T-cell (primary cell): ENCODE results near the gene CD163. TPM values are rescaled to one million over a fixed set of nuclear protein-coding genes. Genes with fewer than 3 reads are reported as not detected.

Experiments used
- ATAC-seq, 4 experiments: fragments of 200-7000 bp in 3 of 4; fragments of 150-1000 bp in 1 of 4; cut with Tn5 transposase; replicated peaks in 1 of 4; 1 replicate in 3 of 4; 2 replicates in 1 of 4; pipeline ENCODE4 v1.10.0; 2021; ENCODE audit warnings: moderate library complexity in 3 of 4, mild to moderate bottlenecking in 2 of 4, moderate number of reproducible peaks in 1 of 4
- CTCF ChIA-PET, 2 donors: fragments of 300-600 bp; sonication (Branson Sonifier 250); formaldehyde crosslinking; loops; one replicate each; lab custom pipeline; 2022; ENCODE audit warnings: antibody characterized with exemption in 2 of 2; lab: Charles Lee
- POLR2A ChIA-PET, 2 donors: fragments of 300-600 bp; sonication (Branson Sonifier 250); formaldehyde crosslinking; loops; one replicate each; lab custom pipeline; 2022; ENCODE audit warnings: antibody characterized with exemption in 2 of 2; lab: Charles Lee
- DNase-seq, 35 experiments: peaks; one replicate each; pipeline versions ENCODE4 v3.0.0 to v3.0.0-alpha.2; 2013 to 2023
- H3K27ac ChIP-seq: one replicate; pipeline ENCODE4 v1.5.1; 2013; ENCODE audit warnings: low read length
- H3K27me3 ChIP-seq, 2 experiments: replicated peaks in 1 of 2; 1 replicate in 1 of 2; 2 replicates in 1 of 2; pipeline versions ENCODE4 v1.6.1 to v1.7.0; 2013; ENCODE audit warnings: low read length in 1 of 2, mixed read lengths in 1 of 2; ENCODE audit not compliant: control insufficient read depth in 2 of 2, insufficient read depth in 2 of 2; ENCODE audit errors: extremely low read depth in 1 of 2
- H3K36me3 ChIP-seq, 2 donors: 1 replicate in 1 of 2; 2 replicates in 1 of 2; pipeline versions ENCODE4 v1.6.1 to v1.7.0; 2013; ENCODE audit warnings: low read length in 1 of 2; ENCODE audit not compliant: control insufficient read depth in 2 of 2, insufficient read depth in 1 of 2; ENCODE audit errors: extremely low read depth in 1 of 2
- H3K4me1 ChIP-seq, 2 experiments: 1 replicate in 1 of 2; 2 replicates in 1 of 2; pipeline versions ENCODE4 v1.6.1 to v1.7.0; 2013; ENCODE audit warnings: low read length in 2 of 2, mixed read lengths in 1 of 2; ENCODE audit not compliant: insufficient read depth in 2 of 2, control insufficient read depth in 1 of 2; ENCODE audit errors: extremely low read depth in 1 of 2
- H3K4me3 ChIP-seq, 2 donors: 1 replicate in 1 of 2; 2 replicates in 1 of 2; pipeline versions ENCODE4 v1.5.1 to v1.7.0; 2013; ENCODE audit warnings: mild to moderate bottlenecking in 2 of 2, low read length in 1 of 2, moderate library complexity in 1 of 2; ENCODE audit not compliant: control insufficient read depth in 1 of 2; ENCODE audit errors: extremely low read depth in 1 of 2
- H3K9me3 ChIP-seq: 2 replicates; pipeline ENCODE4 v1.7.0; 2013
- H3K27ac Mint-ChIP-seq, 2 donors: one replicate each; pipeline ENCODE4 v1.8.0; 2020 to 2021; ENCODE audit warnings: mild to moderate bottlenecking in 2 of 2, mixed read lengths in 2 of 2
- H3K27me3 Mint-ChIP-seq, 2 donors: one replicate each; pipeline ENCODE4 v1.8.0; 2021 to 2022; ENCODE audit warnings: mixed read lengths in 2 of 2
- H3K36me3 Mint-ChIP-seq: one replicate; pipeline ENCODE4 v1.8.0; 2021; ENCODE audit warnings: mixed read lengths
- H3K4me1 Mint-ChIP-seq, 3 donors: one replicate each; pipeline ENCODE4 v1.8.0; 2020 to 2022; ENCODE audit warnings: mixed read lengths in 3 of 3, mild to moderate bottlenecking in 1 of 3
- H3K4me3 Mint-ChIP-seq, 3 donors: one replicate each; pipeline ENCODE4 v1.8.0; 2020 to 2022; ENCODE audit warnings: mild to moderate bottlenecking in 3 of 3, mixed read lengths in 3 of 3, moderate library complexity in 3 of 3
- H3K9me3 Mint-ChIP-seq, 3 donors: one replicate each; pipeline ENCODE4 v1.8.0; 2020 to 2022; ENCODE audit warnings: mixed read lengths in 3 of 3
- WGBS: methylation state at CpG from one replicate; pipeline ENCODE4 v1.1.5; 2013; ENCODE audit warnings: missing lambda C conversion rate; ENCODE audit not compliant: insufficient coverage; 5-methylcytosine and 5-hydroxymethylcytosine counted together
- total RNA-seq, 35 experiments: library from RNA in 6 of 35; stranded (reverse) in 6 of 35; fragments of 120-200 nt in 1 of 35; gene quantifications; one replicate each; pipeline versions ENCODE4 v1.2.1 to v1.2.4 and lab custom pipeline; 2013 to 2026

The CD163 gene
- total RNA-seq, 5 donors from 2014 or later (not counting 1 experiment from before 2014, with no cell fraction given), result 0.33 to 1.2 (median 0.73) TPM

DNA sequence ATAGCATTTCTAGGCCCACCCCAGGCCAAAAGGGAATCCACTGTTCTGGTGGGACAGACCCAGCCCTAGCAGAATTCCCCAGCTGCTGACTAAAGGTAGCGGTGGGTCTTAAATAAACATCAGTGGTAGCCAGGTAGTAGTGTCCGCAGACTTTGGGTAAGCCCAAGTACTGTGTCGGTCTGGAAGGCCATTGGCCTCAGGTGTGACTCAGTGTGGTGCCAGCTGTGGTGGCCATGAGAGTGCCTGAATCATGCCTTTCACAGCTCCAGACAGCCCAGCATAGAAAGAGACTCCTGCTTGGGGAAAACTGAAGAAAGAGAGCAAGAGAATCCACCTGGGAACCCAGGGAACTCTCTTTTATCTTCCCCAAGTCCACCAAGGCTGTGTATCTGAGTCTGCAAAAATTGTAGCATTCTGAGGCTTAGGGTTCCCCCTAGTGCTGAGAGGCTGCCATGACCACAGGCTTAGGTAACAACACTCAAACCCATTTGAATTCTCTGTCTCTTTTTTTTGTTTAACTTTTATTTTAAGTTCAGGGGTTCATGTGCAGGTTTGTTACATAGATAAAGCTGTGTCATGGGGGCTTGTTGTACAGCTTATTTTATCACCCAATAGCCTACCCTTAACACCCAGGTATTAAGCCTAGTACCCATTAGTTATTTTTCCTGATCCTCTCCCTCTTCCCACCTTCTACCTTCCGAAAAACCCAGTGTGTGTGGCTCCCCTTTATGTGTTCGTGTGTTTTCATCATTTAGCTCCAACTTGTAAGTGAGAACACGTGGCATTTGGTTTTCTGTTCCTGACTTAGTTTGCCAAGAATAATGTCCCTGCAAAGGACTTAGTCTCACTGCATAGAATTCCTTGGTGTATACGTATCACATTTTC lies 43.0 kb downstream of the CD163 start:
- H3K4me1 Mint-ChIP-seq, result no peaks in the 10 kb centered on the region
- H3K9me3 Mint-ChIP-seq, result peaks cover 0 to under 1% (median 0%) of the 10 kb centered on the region in 3 donors
- Histone ChIP-seq H3K27me3 (no peaks in the 10 kb centered on the region), H3K4me3 (no peak overlapping the region), H3K36me3 (no peaks in the 10 kb centered on the region), H3K4me1 (no peaks in the 10 kb centered on the region), H3K9me3 (no peaks in the 10 kb centered on the region), H3K27ac (no peak overlapping the region)
- no peak overlapping the region for H3K27ac Mint-ChIP-seq
- POLR2A ChIA-PET, result interaction anchor here in 1 of 2 donors (0.6 kb wide), 1 partner anchor 349 kb away, joined by 3 read pairs; no protein-coding TSS in a partner anchor
- ATAC-seq (peak; percentile 66 to 77 (median 72)), DNase-seq (peak in 29 of 35 experiments; percentile 9 to 69 (median 37))
- no peaks in the 10 kb centered on the region for H3K36me3 Mint-ChIP-seq
- peaks cover 2 to 14% of the 10 kb centered on the region in 2 donors for H3K27me3 Mint-ChIP-seq
- CTCF ChIA-PET, result interaction anchor here (0.6 to 1.3 kb wide), 6 partner anchors 19 to 348 kb away, joined by 3 to 4 read pairs (median 3); no protein-coding TSS in a partner anchor
- WGBS, result 68% methylated on average over 4 of the region's 7 CpGs
- H3K4me3 Mint-ChIP-seq, result no peak overlapping the region

DNA sequence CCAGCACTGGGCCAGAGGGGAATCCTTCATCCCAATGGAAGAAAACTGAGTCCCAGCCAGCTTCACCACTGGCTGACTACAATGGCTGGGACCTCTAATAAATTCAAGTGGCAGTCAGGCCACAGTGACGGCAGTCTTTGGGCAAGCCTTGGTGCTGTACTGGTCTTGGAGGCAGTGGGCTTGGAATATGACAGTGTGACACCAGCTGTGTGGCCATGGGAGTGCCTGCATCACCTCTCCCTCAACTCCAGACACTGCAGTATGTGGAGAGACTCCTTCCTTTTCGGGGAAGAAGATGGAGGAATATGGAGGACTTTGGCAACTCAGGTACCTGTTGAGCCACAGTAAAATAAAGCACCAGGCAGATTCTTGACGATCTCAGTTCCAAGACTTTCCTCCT lies 43.6 kb downstream of the CD163 start:
- no peak overlapping the region for H3K4me3 Mint-ChIP-seq
- H3K36me3 ChIP-seq, result no peaks in the 10 kb centered on the region
- peaks cover 0 to 11% of the 10 kb centered on the region in 2 donors for H3K27me3 Mint-ChIP-seq
- no peak overlapping the region for H3K27ac Mint-ChIP-seq
- ATAC-seq, result no peak
- CTCF ChIA-PET, result interaction anchor here (0.5 to 1.3 kb wide), 2 partner anchors 179 to 250 kb away, joined by 4 read pairs; no protein-coding TSS in a partner anchor
- DNase-seq, result no peak
- WGBS, result 75% methylated on average over 1 of the region's 3 CpGs
- no peak overlapping the region for H3K4me3 ChIP-seq
- H3K4me1 Mint-ChIP-seq, result no peaks in the 10 kb centered on the region
- H3K9me3 ChIP-seq, result no peaks in the 10 kb centered on the region
- no peak overlapping the region for H3K27ac ChIP-seq
- no peaks in the 10 kb centered on the region for H3K9me3 Mint-ChIP-seq
- H3K36me3 Mint-ChIP-seq, result no peaks in the 10 kb centered on the region
- no peaks in the 10 kb centered on the region for H3K4me1 ChIP-seq
- POLR2A ChIA-PET, result no interaction called here
- no peaks in the 10 kb centered on the region for H3K27me3 ChIP-seq

DNA sequence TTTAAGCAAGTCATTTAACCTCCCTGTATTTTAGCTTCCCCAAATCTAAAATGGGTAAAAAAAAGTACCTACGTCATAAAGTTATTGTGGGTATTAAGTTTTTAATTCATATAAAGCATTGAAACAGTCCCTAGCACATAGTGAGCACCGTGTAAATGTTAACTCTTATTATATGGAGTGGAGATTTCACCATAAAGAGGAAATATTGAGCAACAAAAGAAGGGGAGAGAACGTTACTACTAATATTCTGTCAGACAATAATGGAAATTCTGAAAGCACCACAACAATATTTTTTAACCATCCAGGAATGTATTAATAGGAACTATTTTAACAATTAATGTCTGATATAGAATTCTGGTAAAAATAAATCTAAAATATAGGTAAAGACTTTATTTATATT lies 51.8 kb downstream of the CD163 start:
- H3K4me3 Mint-ChIP-seq, result no peak overlapping the region
- H3K27ac Mint-ChIP-seq, result no peak overlapping the region
- peaks cover 0 to 5% (median 0%) of the 10 kb centered on the region in 3 donors for H3K9me3 Mint-ChIP-seq
- Histone ChIP-seq H3K27ac (no peak overlapping the region), H3K27me3 (peaks cover 0 to 2% of the 10 kb centered on the region in 2 experiments), H3K9me3 (no peaks in the 10 kb centered on the region), H3K36me3 (no peaks in the 10 kb centered on the region), H3K4me1 (no peaks in the 10 kb centered on the region), H3K4me3 (no peak overlapping the region)
- H3K4me1 Mint-ChIP-seq, result no peaks in the 10 kb centered on the region
- ATAC-seq (no peak), DNase-seq (no peak)
- no CpG with 5 or more reads among the region's 3 CpGs for WGBS
- CTCF ChIA-PET, result no interaction called here
- no peaks in the 10 kb centered on the region for H3K36me3 Mint-ChIP-seq
- POLR2A ChIA-PET, result no interaction called here
- H3K27me3 Mint-ChIP-seq, result peaks cover 3 to 6% of the 10 kb centered on the region in 2 donors

DNA sequence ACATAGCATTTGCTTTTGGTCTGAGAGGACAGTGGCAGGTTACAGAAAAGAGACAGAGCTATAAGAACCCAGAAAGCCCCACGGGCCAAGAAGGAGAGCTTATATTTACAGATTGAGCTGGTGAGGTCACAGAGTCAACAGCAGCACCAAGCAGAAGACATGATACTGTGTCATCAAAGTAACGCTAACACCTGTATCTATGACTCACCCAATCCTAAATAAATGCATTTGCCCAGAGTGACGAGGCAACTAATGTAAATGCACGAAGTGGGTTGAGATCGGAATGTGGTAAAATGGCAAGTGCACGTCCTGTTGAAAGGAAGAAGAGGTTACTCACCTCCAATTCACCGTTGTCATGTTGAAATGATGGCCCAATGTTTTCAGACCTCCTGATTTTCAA lies 52.9 kb downstream of the CD163 start:
- Mint-ChIP-seq H3K27me3 (peaks cover 3 to 6% of the 10 kb centered on the region in 2 donors), H3K4me3 (no peak overlapping the region), H3K27ac (no peak overlapping the region), H3K4me1 (no peaks in the 10 kb centered on the region), H3K9me3 (peaks cover 0 to 5% (median 0%) of the 10 kb centered on the region in 3 donors), H3K36me3 (no peaks in the 10 kb centered on the region)
- H3K36me3 ChIP-seq, result no peaks in the 10 kb centered on the region
- H3K27me3 ChIP-seq, result peaks cover 0 to 2% of the 10 kb centered on the region in 2 experiments
- POLR2A ChIA-PET, result no interaction called here
- no CpG with 5 or more reads among the region's 7 CpGs for WGBS
- no peak for ATAC-seq
- no peaks in the 10 kb centered on the region for H3K4me1 ChIP-seq
- H3K4me3 ChIP-seq, result no peak overlapping the region
- CTCF ChIA-PET, result no interaction called here
- no peak for DNase-seq
- no peak overlapping the region for H3K27ac ChIP-seq
- H3K9me3 ChIP-seq, result no peaks in the 10 kb centered on the region

DNA sequence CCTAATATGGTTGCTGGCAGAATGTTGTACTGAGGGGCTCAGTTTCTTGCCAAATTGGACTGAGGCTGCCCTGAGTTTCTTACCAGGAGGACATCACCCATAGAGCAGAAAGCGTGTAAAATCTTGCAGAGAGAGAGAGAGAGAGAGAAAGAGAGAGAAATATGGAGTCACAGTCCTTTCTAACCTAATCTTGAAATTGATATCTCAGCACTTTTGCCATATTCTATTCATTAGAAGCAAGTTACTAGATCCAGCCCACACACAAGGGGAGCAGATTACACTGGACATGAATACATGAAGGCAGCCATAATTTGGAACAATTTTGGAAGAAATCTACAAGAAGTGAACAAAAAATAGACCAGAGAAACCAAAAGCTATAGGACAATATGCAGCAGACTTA lies 55.5 kb downstream of the CD163 start:
- no peak overlapping the region for H3K27ac Mint-ChIP-seq
- no peak overlapping the region for H3K4me3 Mint-ChIP-seq
- CTCF ChIA-PET, result no interaction called here
- Histone ChIP-seq H3K27ac (no peak overlapping the region), H3K36me3 (no peaks in the 10 kb centered on the region), H3K9me3 (no peaks in the 10 kb centered on the region), H3K27me3 (peaks cover 0 to 2% of the 10 kb centered on the region in 2 experiments), H3K4me3 (no peak overlapping the region), H3K4me1 (no peaks in the 10 kb centered on the region)
- no peaks in the 10 kb centered on the region for H3K9me3 Mint-ChIP-seq
- H3K27me3 Mint-ChIP-seq, result peaks cover 6 to 7% of the 10 kb centered on the region in 2 donors
- H3K36me3 Mint-ChIP-seq, result no peaks in the 10 kb centered on the region
- WGBS, result no CpG with 5 or more reads among the region's 1 CpG
- ATAC-seq (no peak), DNase-seq (no peak)
- no peaks in the 10 kb centered on the region for H3K4me1 Mint-ChIP-seq
- POLR2A ChIA-PET, result no interaction called here

DNA sequence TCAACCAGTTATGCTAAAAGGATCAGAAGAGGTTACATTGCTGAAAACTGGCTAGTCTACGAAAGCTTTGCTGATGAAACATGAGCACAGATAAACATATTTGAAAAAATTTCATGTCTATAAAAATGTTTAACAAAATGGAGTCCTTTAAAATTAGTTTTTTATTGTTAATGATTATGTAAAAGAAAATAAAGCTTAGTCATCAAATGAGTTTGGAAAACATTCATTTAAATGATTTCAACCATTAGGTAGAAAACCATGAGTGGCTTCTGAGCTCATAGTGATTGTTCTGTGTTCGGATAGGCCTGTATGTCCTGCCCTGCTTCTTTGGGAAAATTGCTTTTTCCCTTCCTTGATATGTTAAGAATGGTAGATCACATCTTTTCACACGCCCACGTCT lies 59.0 kb downstream of the CD163 start:
- WGBS, result no CpG with 5 or more reads among the region's 4 CpGs
- ATAC-seq, result no peak

More for the DNA sequence above, 59.0 kb downstream of the CD163 start:
- H3K27ac Mint-ChIP-seq, result no peak overlapping the region
- H3K36me3 Mint-ChIP-seq, result no peaks in the 10 kb centered on the region
- H3K9me3 Mint-ChIP-seq, result no peaks in the 10 kb centered on the region
- Histone ChIP-seq H3K27ac (no peak overlapping the region), H3K36me3 (no peaks in the 10 kb centered on the region), H3K27me3 (peaks cover 0 to 12% of the 10 kb centered on the region in 2 experiments), H3K4me1 (peaks cover 0 to 6% of the 10 kb centered on the region in 2 experiments), H3K4me3 (no peak overlapping the region), H3K9me3 (no peaks in the 10 kb centered on the region)
- ChIA-PET CTCF (no interaction called here), POLR2A (no interaction called here)
- DNase-seq, result no peak
- H3K4me3 Mint-ChIP-seq, result no peak overlapping the region
- H3K4me1 Mint-ChIP-seq, result peaks cover 3 to 5% (median 3%) of the 10 kb centered on the region in 3 donors
- peaks cover 17 to 21% of the 10 kb centered on the region in 2 donors for H3K27me3 Mint-ChIP-seq
